NCI-H2227 (cell line): Measurements from ENCODE around the gene CYP2W1.

Source experiments
- DNase-seq: peaks from one replicate; lab custom pipeline; 2025; ENCODE audit not compliant: unreplicated experiment; lab: John Stamatoyannopoulos, UW

Gene CYP2W1

DNA sequence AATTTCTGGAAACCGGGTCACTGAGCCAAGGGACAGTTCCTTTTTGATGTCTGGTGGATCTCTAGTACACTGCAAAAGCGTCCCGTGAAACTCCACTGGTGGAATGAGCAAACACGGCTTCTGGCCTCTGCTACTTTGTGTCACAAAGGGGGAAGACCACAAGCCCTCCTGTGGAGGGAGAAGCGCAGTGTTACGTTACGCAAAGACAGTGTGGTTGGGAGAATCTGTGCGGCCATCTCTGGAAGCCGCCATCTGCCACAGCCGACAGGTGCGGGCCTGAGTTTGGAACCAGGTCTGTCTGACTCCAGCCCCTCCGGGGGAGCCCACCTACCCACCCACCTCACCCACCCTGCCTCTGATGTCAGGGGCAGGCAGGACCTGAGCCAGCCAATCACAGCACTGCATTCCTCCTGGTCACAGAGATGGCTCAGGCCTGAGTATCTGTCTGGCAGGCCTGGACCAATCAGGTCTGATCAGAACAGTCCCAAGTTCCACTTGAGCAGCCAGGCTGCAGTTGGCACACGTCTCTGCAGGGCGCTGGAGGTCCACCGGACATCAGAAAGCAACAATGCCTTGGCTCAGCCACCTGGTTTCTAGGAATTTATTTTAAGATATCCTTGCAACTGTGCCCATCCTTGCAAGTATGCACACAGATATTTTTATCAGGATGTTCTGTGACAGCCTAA, 3.0 kb upstream of the CYP2W1 start:
- no peak for DNase-seq

GRCh38 chr7:981793-982510, 1.0 kb upstream of the CYP2W1 start:
- DNase-seq = no peak

- no peak for DNase-seq
Observed at GRCh38 chr7:982511-983003, 424 bp upstream of the CYP2W1 start.

DNA sequence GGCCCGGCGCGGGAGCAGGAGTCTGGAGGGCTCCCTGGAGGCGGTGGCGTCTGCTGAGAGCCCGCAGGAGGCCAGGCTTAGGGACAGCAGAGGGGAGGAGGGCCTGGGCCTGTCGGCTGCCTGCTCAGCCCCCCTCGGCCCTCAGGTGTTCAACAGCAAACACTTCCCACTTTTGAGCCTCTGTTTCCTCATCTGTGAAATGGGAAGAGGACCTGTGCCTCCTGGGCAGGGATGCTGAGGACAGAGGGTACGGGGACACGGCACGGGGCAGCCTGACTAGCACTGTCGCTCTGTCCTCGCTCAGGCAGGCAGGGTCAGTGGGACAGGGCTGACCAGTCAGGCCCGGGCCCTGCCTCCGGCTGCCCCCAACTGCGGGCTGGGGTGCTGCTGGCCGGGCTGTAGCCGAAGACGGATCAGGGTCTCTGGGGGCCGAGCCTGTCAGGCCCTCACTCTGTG, 663 bp downstream of the CYP2W1 start:
- DNase-seq = no peak

DNA sequence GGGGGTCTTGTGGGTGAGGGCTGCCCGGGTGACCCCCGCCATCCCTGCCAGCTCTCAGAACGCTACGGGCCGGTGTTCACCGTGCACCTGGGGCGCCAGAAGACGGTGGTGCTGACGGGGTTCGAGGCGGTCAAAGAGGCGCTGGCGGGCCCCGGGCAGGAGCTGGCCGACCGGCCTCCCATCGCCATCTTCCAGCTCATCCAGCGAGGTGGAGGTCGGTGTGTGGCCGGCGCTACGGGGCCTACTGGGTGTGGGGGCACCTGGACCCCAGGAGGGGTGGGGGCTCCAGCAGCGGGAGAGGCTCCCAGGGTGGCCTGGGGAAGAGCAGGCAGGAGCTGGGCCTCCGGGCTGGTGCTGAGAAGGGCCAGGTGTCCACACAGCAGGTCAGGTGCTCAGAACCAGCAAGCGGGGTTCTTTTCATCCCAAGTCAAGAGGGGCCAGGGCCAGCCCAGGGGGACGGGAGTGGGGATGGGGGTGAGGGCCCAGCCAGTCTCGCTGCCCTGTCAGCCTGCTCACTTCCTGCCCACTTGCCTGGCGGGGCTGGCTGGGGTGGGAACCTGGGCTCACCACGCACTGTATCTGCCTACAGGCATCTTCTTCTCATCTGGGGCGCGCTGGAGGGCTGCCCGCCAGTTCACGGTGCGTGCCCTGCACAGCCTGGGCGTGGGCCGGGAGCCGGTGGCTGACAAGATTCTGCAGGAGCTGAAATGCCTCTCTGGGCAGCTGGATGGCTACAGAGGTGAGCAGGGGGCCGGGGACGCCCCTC, 1.6 kb downstream of the CYP2W1 start:
- no peak for DNase-seq

GRCh38 chr7:985127-985416, 2.1 kb downstream of the CYP2W1 start:
- DNase-seq = no peak

DNA sequence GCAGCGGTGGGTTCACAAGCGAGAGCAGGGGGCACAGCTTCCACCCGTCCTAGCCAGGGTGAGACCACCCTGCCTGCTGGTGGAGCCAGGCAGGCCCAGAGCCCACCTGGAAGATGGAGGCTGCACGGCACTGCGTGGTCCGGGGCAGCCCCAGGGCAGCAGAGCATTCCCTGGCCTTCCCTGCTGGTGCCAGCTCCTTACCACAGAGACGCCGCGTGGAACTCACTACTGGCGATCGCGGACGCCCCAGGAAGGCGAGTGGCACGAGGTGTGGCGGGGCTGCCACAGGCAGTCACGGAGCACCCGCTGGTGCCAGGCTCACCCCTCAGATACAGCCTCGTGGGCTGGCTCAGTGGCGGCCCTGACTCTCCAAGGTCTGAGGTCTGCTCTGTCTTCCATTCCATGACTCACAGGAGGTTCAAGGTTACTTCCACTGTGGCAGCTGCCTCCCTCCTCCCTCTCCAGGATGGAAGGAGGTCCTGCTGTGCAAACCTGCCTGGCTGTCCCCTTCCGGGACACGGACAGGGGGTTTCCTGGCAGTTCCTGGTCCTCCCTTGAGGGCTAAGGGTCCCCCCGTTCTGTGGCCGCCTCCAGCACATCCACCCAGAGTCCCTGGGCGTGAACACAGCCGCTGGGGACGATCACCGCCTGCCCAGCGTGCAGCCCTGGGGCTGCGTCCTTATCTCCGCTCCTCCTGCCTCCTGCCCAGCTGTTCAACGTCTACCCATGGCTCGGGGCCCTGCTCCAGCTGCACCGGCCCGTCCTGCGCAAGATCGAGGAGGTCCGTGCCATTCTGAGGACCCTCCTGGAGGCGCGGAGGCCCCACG, 3.1 kb downstream of the CYP2W1 start:
- DNase-seq = no peak

DNA sequence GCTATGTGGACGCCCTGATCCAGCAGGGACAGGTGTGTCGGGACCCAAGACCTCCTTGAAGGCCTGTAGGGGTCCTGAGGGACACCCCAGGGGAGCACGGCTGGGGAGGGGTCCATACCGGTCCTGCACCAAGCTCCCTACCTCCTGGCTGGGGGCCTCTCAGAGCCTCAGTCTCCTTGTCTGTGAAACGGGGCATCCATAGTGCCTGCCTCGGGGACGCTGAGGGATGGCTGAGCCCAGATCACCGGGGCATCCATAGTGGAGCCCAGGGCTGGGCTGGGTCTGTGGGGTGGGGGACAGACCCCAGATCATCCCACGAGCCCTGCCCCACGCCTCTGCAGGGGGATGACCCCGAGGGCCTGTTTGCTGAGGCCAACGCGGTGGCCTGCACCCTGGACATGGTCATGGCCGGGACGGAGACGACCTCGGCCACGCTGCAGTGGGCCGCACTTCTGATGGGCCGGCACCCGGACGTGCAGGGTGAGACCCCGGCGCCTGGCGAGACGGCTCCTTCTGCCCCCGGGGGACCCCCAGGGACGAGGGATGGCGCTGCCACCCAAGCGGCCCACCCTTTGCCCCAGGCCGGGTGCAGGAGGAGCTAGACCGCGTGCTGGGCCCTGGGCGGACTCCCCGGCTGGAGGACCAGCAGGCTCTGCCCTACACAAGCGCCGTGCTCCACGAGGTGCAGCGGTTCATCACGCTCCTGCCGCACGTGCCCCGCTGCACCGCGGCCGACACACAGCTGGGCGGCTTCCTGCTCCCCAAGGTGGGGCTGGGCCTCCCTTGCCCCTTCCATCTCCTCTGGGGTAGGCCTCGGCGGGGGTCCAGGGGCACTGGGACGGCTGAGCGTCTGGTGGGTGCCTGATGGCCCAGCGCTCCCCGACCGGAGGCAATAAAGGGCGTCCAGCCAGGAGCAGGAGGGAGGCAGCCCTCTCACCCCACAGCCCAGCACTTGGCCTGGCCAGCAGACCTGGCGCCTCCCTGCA, 4.1 kb downstream of the CYP2W1 start:
- DNase-seq = no peak

DNA sequence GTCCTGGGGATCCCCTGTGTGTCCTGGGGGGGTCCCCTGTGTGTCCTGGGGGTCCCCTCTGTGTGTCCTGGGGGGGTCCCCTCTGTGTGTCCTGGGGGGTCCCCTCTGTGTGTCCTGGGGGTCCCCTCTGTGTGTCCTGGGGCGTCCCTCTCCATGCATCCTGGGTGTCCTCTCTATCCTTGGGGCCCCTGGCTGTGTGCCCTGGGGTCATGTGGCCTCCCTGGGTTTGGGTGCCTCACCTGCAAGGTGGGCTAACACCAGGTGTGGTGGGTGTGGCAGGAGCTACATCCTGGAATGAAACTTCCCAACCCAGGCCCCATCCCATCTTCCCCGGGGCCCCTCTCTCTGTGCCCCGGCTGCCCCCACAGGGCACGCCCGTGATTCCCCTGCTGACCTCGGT, 4.9 kb downstream of the CYP2W1 start:
- DNase-seq = no peak

DNA sequence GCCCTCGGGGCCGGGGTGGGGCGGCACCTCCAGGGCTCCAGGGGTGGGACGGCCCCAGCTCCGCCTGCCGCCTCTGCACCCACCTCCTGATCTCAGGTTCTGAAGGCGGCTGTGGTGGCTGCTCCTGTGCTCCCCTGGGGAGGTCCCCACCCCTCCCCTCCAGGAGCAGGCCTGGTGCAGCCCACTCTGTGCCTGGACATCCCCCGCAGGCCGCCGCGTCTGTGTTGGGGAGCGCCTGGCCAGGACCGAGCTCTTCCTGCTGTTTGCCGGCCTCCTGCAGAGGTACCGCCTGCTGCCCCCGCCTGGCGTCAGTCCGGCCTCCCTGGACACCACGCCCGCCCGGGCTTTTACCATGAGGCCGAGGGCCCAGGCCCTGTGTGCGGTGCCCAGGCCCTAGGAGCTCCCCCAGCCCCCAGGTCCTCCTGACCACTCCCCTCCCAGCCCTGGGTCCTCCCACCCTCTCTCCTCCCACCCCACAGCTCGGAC, 5.5 kb downstream of the CYP2W1 start:
- DNase-seq = no peak

GRCh38 chr7:988963-989529, 6.1 kb downstream of the CYP2W1 start:
- no peak for DNase-seq

GRCh38 chr7:990352-990932, 7.5 kb downstream of the CYP2W1 start:
- DNase-seq = no peak

DNA sequence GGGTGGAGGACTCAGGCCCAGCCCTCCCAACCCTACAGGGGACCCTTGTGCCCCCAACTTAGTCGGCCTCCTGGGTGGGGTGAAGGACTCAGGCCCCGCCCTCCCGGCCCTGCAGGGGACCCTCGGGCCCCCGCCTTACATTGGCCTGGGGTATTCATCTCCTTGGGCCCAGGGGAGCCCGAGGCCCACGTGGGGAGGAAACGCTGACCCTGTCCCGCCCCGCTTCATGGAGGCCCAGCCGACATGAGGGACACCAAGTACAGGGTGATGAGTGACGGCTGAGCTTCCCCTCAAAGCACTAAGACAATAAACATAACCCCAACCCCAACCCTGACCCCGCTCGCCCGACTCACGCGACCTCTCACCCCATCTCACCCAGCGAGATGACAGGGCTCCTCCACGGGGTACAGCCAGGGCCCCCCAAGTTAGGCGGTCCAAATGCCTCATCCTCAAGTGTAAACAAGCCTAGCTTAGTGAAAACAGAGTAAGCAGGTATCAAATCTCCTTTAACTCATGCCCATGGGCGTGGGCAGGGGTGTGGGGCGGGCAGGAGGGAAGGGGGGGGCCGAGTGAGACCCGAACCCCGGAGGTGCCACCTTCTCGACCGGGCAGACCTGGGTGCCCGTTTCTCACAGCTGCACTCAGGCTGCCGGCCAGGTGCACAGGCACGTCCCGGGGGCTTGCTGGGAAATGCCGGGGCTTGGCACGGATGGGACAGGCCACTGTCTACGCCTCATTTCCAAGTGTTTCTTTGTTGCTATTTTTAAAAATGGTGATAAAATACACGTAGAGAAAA, 8.2 kb downstream of the CYP2W1 start:
- no peak for DNase-seq

DNA sequence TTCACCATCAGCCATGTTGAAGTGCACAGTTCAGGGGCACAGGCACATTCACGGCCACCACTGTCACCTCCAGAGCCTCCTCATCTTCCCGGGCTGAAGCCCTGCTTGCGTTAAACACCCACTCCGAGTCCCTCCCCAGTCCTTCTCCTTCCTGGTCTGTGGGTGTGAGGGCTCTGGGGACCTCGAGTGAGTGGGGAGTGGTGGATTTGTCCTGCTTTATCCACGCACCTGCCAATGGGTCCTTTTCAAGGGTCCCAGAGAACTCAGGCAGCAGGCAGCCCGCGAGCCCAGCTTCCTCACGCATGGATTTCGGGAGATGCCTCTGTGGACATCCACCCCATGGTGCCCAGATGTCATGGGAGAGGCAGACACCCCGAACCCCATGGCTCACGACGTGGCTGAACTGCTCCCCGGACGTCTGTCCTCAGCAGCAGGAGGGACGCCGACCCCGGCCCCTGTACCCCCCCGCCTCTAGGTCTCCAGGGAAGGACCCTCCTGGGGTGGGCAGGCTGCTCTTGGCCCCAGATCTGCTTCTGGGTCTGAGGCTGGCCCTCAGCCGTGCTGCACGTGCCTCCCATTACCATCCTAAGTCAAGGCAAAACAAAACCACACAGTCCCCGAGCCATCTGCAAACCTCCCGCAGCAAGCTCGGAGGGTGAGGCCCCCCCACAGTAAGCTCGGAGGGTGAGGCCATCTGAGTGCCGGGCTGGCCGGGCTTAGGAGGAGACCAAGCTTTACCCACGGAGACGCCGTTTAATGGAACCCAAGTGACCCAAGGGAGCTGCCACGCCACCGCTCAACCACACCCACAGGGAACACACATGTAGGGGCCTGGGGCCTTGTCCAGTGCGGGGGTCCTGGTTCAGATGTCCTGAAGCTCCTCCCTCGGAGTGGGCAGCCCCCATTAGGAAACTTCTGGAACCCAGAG, 9.0 kb downstream of the CYP2W1 start:
- no peak for DNase-seq

- peak; percentile 93 for DNase-seq
Observed at GRCh38 chr7:992709-993607, 10.0 kb downstream of the CYP2W1 start.
